ENCODE results near the gene SFXN2. TPM values are rescaled to one million over a fixed set of nuclear protein-coding genes. Genes with fewer than 3 reads are reported as not detected.
"Not testable (repeated sequence)": the region's sequence is repeated elsewhere in the genome, so short reads cannot be mapped to it uniquely, and the experiment has no call there.

SFXN2 gene
- total RNA-seq, 1 donor from 2014 or later: 1.7 TPM

- intact Hi-C loops (cut with DNase I): no loop called here
- DNase-seq: no peak
- peak; percentile 47 for ATAC-seq (ENCODE audit: poor library complexity)
Measured at GRCh38 chr10:102713539-102713813, 960 bp upstream of the SFXN2 start.

GRCh38 chr10:102713814-102714620 lies 419 bp upstream of the SFXN2 start, which contains the start of gene ARL3:
TSS of gene ARL3 (minus strand) at chr10:102714397. CDS start at chr10:102714275, 122 bp downstream.
- intact Hi-C loops (cut with DNase I): no loop called here
- DNase-seq: peak; percentile 99
- ATAC-seq (ENCODE audit: poor library complexity): peak; percentile 97

- no peak for DNase-seq
- intact Hi-C loops (cut with DNase I): no loop called here
Measured at GRCh38 chr10:102715880-102716279, 1.4 kb downstream of the SFXN2 start.

GRCh38 chr10:102716900-102717565 lies 2.6 kb downstream of the SFXN2 start:
- DNase-seq; ATAC-seq (ENCODE audit: poor library complexity); intact Hi-C loops (cut with DNase I): not testable (repeated sequence)

More at GRCh38 chr10:102715880-102716279, 1.4 kb downstream of the SFXN2 start:
- ATAC-seq (ENCODE audit: poor library complexity): no peak

- intact Hi-C loops (cut with DNase I): no loop called here
- ATAC-seq (ENCODE audit: poor library complexity) (peak; percentile 4), DNase-seq (no peak)
Measured at GRCh38 chr10:102718220-102718619, 3.8 kb downstream of the SFXN2 start.

- ATAC-seq (ENCODE audit: poor library complexity) (no peak), DNase-seq (no peak)
- intact Hi-C loops (cut with DNase I): no loop called here
Measured at GRCh38 chr10:102720337-102720736, 5.9 kb downstream of the SFXN2 start.

- ATAC-seq (ENCODE audit: poor library complexity) (no peak), DNase-seq (no peak)
- intact Hi-C loops (cut with DNase I): no loop called here
Measured at GRCh38 chr10:102720775-102721301, 6.4 kb downstream of the SFXN2 start.

GRCh38 chr10:102721954-102722353 lies 7.5 kb downstream of the SFXN2 start:
- intact Hi-C loops (cut with DNase I): no loop called here
- DNase-seq (no peak), ATAC-seq (ENCODE audit: poor library complexity) (no peak)

- ATAC-seq (ENCODE audit: poor library complexity) (no peak), DNase-seq (no peak)
- intact Hi-C loops (cut with DNase I): no loop called here
Measured at GRCh38 chr10:102723989-102724388, 9.6 kb downstream of the SFXN2 start.

- DNase-seq (no peak), ATAC-seq (ENCODE audit: poor library complexity) (peak; percentile 39)
- intact Hi-C loops (cut with DNase I): loop anchor here (5.0 kb wide), 2 partner anchors 176 to 341 kb away; no protein-coding TSS in a partner anchor
Measured at GRCh38 chr10:102726274-102726673, 11.8 kb downstream of the SFXN2 start.

GRCh38 chr10:102727037-102727818 lies 12.8 kb downstream of the SFXN2 start:
- intact Hi-C loops (cut with DNase I): loop anchor here (5.0 kb wide), 2 partner anchors 175 to 340 kb away; no protein-coding TSS in a partner anchor
- peak; percentile 32 for ATAC-seq (ENCODE audit: poor library complexity)
- no peak for DNase-seq

GRCh38 chr10:102729029-102730026 lies 14.9 kb downstream of the SFXN2 start:
- intact Hi-C loops (cut with DNase I): loop anchor here (5.0 kb wide), 2 partner anchors 173 to 338 kb away; no protein-coding TSS in a partner anchor
- ATAC-seq (ENCODE audit: poor library complexity) (peak; percentile 96), DNase-seq (peak; percentile 93)

- ATAC-seq (ENCODE audit: poor library complexity) (no peak), DNase-seq (no peak)
- intact Hi-C loops (cut with DNase I): no loop called here
Measured at GRCh38 chr10:102731222-102731800, 16.9 kb downstream of the SFXN2 start.

GRCh38 chr10:102732661-102733060 lies 18.2 kb downstream of the SFXN2 start:
- no peak for ATAC-seq (ENCODE audit: poor library complexity)
- intact Hi-C loops (cut with DNase I): no loop called here
- DNase-seq: no peak

GRCh38 chr10:102735065-102735562 lies 20.7 kb downstream of the SFXN2 start:
- intact Hi-C loops (cut with DNase I): no loop called here
- ATAC-seq (ENCODE audit: poor library complexity) (peak; percentile 40), DNase-seq (peak; percentile 48)

- DNase-seq (no peak), ATAC-seq (ENCODE audit: poor library complexity) (no peak)
- intact Hi-C loops (cut with DNase I): no loop called here
Measured at GRCh38 chr10:102738692-102739121, 24.3 kb downstream of the SFXN2 start.

GRCh38 chr10:102740229-102740628 lies 25.8 kb downstream of the SFXN2 start:
- intact Hi-C loops (cut with DNase I): no loop called here
- no peak for DNase-seq
- ATAC-seq (ENCODE audit: poor library complexity): no peak

Measured in Right ventricle myocardium superior (tissue), 1 donor.